Dendritic cell treated with granulocyte-macrophage colony-stimulating factor and Interleukin-4, amounts not matched to agents 40 ng/mL and 50 ng/mL, for 4 days (primary cell): ENCODE data around the gene PGS1.
A peak's percentile ranks its signal among the peaks of the same experiment; 100 is the strongest.

Experiments
- H3K27ac Mint-ChIP-seq: one replicate; pipeline ENCODE4 v1.8.0; 2022; ENCODE audit warnings: mild to moderate bottlenecking, mixed read lengths
- H3K27me3 Mint-ChIP-seq: one replicate; pipeline ENCODE4 v1.8.0; 2022; ENCODE audit warnings: mild to moderate bottlenecking, mixed read lengths
- H3K36me3 Mint-ChIP-seq: one replicate; pipeline ENCODE4 v1.8.0; 2022; ENCODE audit warnings: low read depth, mixed read lengths
- H3K4me1 Mint-ChIP-seq: one replicate; pipeline ENCODE4 v1.8.0; 2022; ENCODE audit warnings: low read depth, mixed read lengths
- H3K4me3 Mint-ChIP-seq: one replicate; pipeline ENCODE4 v1.8.0; 2022; ENCODE audit warnings: mild to moderate bottlenecking, moderate library complexity, mixed read lengths
- H3K9me3 Mint-ChIP-seq: one replicate; pipeline ENCODE4 v1.8.0; 2022; ENCODE audit warnings: mixed read lengths
- intact Hi-C: fragments of 100-400 bp; cut with micrococcal nuclease; formaldehyde crosslinking; loops from one replicate; pipeline ENCODE4 v1.15.0; 2022

Gene PGS1

DNA sequence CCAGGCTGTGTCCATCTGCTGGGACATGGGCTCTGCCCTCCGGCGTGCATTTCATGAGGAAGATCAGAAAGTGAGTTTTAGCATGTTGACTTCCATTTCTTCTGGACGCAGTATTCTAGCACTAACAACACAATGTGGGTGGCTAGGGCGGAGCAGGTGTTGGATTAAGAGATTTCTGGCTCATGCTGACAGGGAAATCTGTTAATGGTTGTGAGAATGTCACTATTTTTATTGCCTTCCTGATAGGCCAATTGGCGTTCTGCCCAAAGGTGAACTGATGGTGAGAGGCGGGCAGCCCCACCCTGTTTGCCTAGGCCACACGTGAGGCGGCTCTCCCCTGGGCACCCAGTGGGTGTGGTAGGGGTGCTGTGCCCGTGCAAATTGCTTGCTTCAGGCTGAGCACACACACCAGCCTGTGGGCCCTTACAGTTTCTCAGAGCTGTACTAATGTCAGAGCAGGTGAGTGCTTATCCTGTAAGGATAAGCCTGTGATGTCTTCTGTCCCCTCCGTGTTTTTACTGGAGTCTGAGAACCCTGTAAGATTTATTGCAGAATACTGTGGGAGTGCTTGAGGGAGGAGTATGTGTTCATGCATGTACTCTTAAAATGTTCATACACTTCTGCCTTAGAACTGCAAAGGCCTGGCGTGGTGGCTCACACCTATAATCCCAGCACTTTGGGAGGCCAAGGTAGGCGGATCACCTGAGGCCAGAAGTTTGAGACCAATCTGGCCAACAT is 30.9 kb downstream of the PGS1 start:
- Mint-ChIP-seq H3K27me3 (no peaks in the 10 kb centered on the region), H3K4me3 (no peak overlapping the region), H3K4me1 (peaks cover 79% of the 10 kb centered on the region), H3K27ac (peak overlapping the region; percentile 43), H3K9me3 (no peaks in the 10 kb centered on the region), H3K36me3 (peaks cover 85% of the 10 kb centered on the region)
- intact Hi-C loops, result no loop called here

DNA sequence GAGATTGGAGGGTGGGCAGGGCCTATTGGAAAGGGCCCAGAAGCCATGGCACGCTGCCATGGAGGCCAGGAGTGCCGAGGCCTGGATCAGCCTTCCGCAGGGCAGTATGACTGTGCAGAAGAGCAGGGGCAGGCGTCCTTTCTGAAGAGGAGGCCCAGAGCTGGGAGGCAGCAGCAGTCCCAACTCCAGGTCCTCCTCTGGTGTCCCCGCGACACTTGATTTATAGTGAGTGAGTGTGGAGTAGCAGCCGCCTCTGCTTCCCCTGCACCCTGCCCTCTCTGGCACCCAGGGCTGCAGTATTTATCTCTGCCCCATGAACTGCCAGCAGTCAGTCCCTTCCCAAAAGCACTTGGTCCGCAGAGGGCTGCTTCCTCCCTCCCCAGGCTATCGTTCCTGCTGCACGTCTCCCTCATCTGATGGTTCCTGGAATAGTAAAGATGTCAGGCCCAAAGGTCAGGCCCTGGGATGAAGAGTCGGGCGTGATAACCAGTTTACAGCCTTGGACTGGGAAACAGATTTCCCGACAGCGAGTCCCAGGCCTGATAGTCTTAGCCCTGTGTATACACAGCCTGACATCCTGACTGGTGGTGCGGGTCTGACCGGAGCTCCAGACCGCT is 32.9 kb downstream of the PGS1 start:
- H3K4me1 Mint-ChIP-seq, result peaks cover 89% of the 10 kb centered on the region
- peak overlapping the region; percentile 88 for H3K27ac Mint-ChIP-seq
- intact Hi-C loops, result no loop called here
- peaks cover 82% of the 10 kb centered on the region for H3K36me3 Mint-ChIP-seq
- H3K27me3 Mint-ChIP-seq, result no peaks in the 10 kb centered on the region
- no peaks in the 10 kb centered on the region for H3K9me3 Mint-ChIP-seq
- peak overlapping the region; percentile 33 for H3K4me3 Mint-ChIP-seq

DNA sequence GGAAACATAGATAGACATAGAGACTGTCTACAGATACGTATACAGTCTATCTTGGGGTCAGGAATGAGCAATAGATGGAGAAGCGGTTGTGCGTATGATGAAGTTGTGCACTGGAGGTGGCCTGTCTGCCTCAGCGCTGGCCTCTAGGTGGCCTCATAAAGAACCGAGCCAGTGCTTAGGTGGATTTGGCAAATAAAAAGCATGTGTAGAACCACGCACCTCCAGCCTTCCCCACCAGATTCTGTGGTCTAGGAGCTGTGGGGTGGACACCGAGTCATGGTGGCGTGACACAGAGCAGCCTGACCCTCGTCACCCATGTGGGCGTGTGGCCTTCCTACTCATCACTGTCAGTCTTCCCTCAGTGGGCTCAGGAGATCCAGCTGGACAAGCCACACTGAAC is 34.0 kb downstream of the PGS1 start:
- H3K4me3 Mint-ChIP-seq, result peak overlapping the region; percentile 51

DNA sequence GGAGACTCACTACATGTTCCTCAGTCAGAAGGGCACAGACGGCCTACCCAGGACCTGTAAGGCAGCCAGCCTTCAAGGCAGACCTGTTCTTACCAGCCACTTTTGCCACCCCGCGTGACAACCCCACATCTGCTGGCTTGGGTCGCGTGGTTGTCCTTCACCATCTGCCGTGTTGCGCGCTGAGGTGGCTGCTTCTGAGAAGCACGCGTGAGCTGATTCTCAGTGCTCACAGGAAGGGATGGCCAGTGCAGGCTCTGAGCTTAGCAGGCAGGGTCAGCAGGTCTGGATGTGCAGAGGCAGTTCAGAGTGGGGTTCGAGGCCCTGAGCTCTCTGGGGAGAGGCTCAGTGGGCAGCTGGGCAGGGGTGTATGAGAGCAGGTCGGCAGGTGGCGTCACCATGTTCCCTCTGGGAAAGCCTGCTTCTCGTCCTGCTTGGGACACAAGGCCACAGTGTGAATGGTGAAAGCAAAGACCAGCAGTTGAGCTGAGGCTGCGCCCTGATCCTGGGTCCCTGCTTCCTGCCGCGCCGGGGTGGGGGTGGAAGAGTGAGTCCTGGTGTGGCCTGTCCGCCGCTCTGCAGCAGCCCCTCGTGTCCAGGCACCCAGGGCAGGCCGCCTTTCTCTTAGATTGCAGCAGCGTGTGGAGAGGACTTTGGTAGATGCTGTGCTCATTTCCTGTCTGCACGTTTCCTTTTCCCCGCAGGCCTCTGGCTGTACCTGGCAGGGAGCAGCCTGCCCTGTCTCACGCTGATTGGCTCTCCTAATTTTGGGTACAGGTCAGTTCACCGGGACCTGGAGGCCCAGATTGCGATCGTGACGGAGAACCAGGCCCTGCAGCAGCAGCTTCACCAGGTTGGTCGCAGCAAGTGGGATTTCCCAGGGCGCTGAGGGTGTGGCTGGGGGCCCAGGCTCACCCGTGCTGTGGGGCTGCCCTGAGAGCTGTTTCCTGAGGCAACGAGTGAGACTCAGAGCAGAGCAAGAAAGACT is 36.0 kb downstream of the PGS1 start:
- Mint-ChIP-seq H3K4me1 (peaks cover 84% of the 10 kb centered on the region), H3K9me3 (no peaks in the 10 kb centered on the region), H3K27me3 (no peaks in the 10 kb centered on the region), H3K27ac (peak overlapping the region; percentile 88), H3K4me3 (peak overlapping the region; percentile 30), H3K36me3 (peaks cover 83% of the 10 kb centered on the region)
- intact Hi-C loops, result no loop called here

More for the DNA sequence above, 34.0 kb downstream of the PGS1 start:
- Mint-ChIP-seq H3K4me1 (peaks cover 90% of the 10 kb centered on the region), H3K27me3 (no peaks in the 10 kb centered on the region), H3K36me3 (peaks cover 82% of the 10 kb centered on the region), H3K27ac (peak overlapping the region; percentile 88), H3K9me3 (no peaks in the 10 kb centered on the region)
- intact Hi-C loops, result no loop called here

DNA sequence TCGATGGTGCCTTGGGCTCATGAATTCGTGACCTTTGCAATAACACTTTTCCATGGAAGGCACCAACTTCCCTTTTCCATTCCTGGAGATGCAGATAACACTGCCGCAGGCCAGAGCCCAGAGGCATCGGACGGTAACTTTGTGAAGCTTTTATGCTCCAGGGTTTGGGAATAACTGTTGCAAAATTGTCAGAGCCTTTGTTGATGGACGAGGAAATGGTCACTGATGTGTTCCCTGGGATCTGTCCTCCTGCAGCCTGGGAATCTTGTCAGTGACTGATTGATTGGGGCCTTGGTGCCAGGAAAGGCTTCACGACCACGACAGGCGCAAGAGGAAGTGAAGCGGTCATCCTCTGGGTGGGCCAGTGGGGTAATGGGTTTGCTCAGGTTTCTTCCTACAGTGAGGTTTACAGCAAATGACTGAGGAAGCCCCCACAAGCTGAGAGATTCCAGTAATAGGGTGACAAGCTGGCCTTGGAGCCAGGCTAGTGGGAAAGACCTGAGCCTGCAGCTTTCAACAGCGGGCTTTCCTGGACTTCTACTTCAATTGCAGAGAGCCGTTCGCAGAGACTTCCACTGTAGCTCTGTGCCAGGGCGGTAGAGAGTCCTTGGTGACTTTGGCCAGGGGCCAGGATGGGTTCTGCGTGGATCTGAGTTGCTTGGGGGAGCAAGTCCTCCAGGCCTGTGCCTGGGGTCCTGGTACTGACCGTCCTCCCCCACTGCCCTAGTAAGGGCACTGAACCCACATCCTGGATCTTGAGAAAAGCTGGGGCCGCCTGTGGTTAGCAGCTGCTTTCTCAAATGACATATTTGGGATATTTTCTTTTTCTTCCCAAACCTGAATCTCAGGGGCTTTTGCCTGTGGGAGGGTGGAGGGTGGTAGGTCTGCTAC is 37.6 kb downstream of the PGS1 start:
- peak overlapping the region; percentile 88 for H3K27ac Mint-ChIP-seq
- H3K27me3 Mint-ChIP-seq, result no peaks in the 10 kb centered on the region
- H3K4me3 Mint-ChIP-seq, result peak overlapping the region; percentile 61
- H3K4me1 Mint-ChIP-seq, result peaks cover 87% of the 10 kb centered on the region
- no peaks in the 10 kb centered on the region for H3K9me3 Mint-ChIP-seq
- intact Hi-C loops, result loop anchor here (2.0 kb wide), 1 partner anchor 27 kb away; no protein-coding TSS in a partner anchor
- peaks cover 83% of the 10 kb centered on the region for H3K36me3 Mint-ChIP-seq

DNA sequence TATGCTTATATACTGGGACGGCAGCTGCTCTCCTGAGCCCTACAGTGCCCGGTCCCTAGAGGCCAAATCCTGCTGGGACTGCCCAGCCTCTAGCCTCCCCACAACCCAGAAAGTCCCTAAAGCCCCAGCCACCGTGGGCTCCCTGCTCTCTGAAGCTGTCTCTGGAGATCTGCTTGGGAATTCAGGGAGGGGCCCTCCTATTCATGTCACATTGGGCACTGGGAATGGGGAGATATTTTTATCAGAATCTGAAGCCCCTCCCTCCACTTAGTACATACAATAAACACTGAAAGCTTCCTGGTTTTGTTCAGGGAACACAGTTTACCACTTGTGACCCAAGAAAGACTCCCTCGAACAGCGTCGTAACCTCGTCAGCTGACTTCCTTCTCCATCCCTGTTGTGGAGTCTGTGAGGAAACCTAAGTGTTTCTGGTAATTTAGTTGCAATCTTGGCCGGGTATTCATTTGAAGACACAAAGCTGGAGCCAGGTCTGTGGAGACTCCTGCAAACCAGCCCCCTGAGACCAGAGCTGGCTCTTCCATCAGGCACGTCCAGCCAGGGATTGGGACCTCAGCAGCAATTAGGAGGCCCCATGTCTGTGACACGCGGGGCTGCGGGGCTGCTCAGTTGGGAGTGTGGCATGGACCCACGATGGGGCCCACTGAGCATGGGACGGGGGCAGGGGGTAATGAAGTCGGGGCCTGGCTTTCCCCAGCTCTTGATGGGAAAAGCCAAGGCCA is 38.5 kb downstream of the PGS1 start:
- Mint-ChIP-seq H3K27me3 (no peaks in the 10 kb centered on the region), H3K4me3 (peak overlapping the region; percentile 61), H3K36me3 (peaks cover 90% of the 10 kb centered on the region), H3K27ac (peak overlapping the region; percentile 88), H3K4me1 (peaks cover 87% of the 10 kb centered on the region), H3K9me3 (no peaks in the 10 kb centered on the region)
- intact Hi-C loops, result loop anchor here (2.0 kb wide), 1 partner anchor 28 kb away; no protein-coding TSS in a partner anchor

DNA sequence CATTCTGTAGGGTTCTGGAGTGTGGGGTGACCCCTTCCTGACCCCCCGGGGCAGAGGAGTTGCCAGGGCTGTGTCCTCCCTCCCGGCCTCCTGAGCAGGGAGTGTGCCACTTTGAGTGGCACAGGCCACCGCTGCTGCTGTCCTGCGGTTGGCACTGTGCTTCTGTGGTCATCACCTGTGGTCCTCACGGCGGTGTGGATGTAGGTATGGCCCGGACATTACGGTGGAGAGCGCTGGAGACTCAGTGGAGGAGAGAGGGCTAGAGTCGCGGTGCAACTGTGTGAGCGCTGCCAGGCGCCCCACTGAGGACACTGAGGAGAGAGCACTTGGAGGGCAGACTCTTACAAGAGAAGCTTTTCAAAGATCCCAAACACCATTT is 39.1 kb downstream of the PGS1 start:
- Mint-ChIP-seq H3K27ac (peak overlapping the region; percentile 88), H3K9me3 (no peaks in the 10 kb centered on the region), H3K27me3 (no peaks in the 10 kb centered on the region), H3K4me3 (peak overlapping the region; percentile 51), H3K36me3 (peaks cover 93% of the 10 kb centered on the region), H3K4me1 (peaks cover 86% of the 10 kb centered on the region)
- intact Hi-C loops, result loop anchor here (2.0 kb wide), 1 partner anchor 29 kb away; no protein-coding TSS in a partner anchor

DNA sequence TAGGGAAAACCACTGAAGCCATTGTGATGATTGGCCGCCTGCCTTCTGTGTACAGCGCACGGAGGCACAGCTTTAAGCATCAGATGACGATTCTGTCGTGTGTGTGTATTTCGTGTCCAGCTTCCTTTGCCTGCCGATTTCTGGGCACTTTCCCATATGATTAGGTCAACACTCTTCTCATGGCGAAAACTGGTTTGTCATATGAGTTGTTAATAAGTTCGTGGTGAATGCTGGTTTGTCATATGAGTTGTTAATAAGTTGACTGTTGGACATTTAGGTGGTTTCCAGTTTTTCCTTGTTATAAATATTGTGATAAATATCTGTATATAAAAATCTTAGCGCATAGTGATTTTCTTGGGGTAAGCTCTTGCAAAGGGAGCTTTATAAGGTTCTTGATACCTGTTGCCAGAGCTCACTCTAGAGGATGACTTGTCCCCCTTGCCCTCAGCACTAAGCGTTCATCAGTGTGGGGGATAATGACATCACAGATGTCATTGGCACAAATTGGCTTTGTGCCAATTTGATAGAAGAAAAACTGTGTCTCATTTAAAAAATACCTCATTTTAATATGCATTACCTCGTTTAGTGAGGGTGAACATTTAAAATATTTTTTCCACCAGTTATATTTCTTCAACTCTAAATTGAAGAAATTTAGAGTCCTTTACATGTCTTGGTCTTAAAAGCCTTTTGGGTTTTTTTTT is 40.0 kb downstream of the PGS1 start:
- no peaks in the 10 kb centered on the region for H3K27me3 Mint-ChIP-seq
- no peak overlapping the region for H3K27ac Mint-ChIP-seq
- no peak overlapping the region for H3K4me3 Mint-ChIP-seq
- no peaks in the 10 kb centered on the region for H3K9me3 Mint-ChIP-seq
- intact Hi-C loops, result no loop called here
- peaks cover 76% of the 10 kb centered on the region for H3K4me1 Mint-ChIP-seq
- peaks cover 93% of the 10 kb centered on the region for H3K36me3 Mint-ChIP-seq

DNA sequence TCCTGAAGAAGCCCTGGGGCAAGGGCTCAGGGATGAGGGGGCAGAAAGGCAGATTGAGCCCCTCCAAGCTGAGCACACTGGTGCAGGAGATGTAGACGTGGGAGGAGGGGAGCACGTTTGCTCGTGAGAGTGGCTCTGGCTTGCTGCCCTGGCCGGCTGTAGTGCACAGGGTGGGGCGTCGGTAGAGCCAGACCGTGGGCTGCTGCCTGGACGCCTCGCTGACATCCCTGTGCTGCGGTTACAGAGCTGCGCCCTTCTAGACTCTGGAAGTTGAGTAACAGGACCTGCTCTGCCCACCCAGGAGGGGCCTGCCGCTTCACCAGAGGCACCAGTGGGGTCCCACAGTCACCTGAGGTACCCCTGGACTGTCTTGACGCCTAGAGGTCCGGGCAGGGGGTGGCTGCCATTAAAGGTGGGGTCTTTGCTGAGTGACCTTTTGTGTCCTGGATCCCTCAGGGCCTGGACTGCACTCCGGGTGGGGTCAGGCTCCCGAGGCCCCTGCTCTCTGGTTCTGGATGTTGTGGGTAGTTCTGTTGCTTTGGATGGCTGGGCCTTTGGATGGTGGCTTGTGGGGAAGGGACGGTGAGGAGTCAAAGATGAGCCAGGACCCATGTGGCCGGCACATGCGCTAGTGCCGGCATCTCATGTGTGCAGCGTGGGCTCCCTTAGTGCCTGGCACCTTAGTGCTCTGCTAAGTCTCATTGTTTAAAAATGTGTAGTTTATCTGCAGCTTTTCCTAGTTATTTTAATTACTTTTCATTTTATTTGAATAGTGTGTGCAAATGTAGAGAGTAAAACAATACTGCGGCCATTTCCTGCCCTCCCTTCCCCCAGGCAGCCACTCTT is 41.7 kb downstream of the PGS1 start:
- Mint-ChIP-seq H3K36me3 (peaks cover 94% of the 10 kb centered on the region), H3K27me3 (no peaks in the 10 kb centered on the region), H3K9me3 (no peaks in the 10 kb centered on the region), H3K27ac (peak overlapping the region; percentile 14), H3K4me1 (peaks cover 64% of the 10 kb centered on the region), H3K4me3 (no peak overlapping the region)
- intact Hi-C loops, result loop anchor here (5.0 kb wide), 1 partner anchor 168 kb away; no protein-coding TSS in a partner anchor

DNA sequence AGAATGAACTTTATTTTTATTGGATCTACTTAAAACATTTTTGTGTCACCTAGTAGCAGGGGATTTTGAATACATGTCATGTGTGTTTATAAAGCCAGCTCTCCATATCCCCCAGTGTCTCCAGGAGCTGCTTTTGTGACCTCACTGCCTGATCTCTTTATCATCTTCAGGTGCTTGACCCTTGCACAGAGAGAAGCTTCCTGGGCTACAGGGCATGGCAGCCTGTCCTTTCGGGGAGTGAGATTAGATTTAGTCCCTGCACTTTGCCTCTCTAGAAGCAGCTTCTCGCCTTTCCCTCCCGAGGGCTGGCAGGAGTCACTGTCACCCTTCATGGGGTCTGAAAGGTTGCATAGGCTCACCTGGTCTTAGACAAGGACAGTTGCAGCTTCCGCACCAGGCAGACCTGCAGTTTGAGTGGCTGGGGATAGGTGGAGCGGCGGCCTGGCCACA is 42.7 kb downstream of the PGS1 start:
- peak overlapping the region; percentile 52 for H3K27ac Mint-ChIP-seq
- H3K9me3 Mint-ChIP-seq, result no peaks in the 10 kb centered on the region
- H3K36me3 Mint-ChIP-seq, result peaks cover 97% of the 10 kb centered on the region
- intact Hi-C loops, result loop anchor here (5.0 kb wide), 1 partner anchor 169 kb away; no protein-coding TSS in a partner anchor
- H3K4me3 Mint-ChIP-seq, result no peak overlapping the region
- peaks cover 55% of the 10 kb centered on the region for H3K4me1 Mint-ChIP-seq
- no peaks in the 10 kb centered on the region for H3K27me3 Mint-ChIP-seq

DNA sequence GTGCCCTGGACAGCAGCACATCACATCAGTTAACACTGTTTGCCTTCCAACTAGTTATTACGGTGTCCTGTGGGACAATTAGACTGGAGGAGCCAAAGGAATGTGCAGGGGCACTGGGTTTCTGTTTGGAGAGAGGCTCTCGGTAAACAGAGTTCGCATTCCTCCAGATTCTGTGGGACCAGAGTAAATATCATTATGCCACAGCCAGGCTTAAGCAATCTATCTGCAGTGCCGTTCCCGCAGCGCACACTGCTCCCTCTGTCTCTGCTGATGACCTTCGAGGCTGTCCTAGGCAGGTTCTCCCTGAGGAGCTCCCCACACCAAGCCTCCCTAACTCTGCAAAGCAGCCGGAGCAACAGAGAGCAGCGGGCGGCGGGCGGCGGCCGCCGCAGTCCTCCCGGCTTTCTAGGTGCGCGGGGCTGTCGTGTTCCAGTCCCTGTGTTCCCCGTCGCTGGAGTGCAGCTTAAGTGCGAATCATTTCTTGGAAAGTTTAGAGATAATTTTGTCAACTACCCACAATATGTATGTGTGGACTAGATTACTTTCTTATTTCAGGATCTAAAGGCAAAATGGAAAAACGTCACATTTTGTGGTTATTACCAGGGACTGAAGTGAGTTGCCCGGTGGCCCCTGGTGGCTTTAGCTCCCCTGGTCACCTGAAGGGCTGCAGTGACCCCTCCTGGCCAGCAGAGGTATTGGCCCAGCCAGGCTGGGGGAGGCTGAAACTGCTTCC is 43.3 kb downstream of the PGS1 start:
- intact Hi-C loops, result loop anchor here (1.0 to 5.0 kb wide), 3 partner anchors 61 to 169 kb away; partner anchors contain the start of gene SOCS3
- Mint-ChIP-seq H3K4me1 (peaks cover 50% of the 10 kb centered on the region), H3K36me3 (peaks cover 97% of the 10 kb centered on the region), H3K27ac (peak overlapping the region; percentile 52), H3K4me3 (no peak overlapping the region), H3K9me3 (no peaks in the 10 kb centered on the region), H3K27me3 (no peaks in the 10 kb centered on the region)
